Osteocyte (in vitro differentiated cells): Measurements from ENCODE around the gene KRT6C. TPM values are rescaled to one million over a fixed set of nuclear protein-coding genes. Genes with fewer than 3 reads are reported as not detected.
"Not testable (repeated sequence)": the region's sequence is repeated elsewhere in the genome, so short reads cannot be mapped to it uniquely, and the experiment has no call there.

Source experiments
- DNase-seq: peaks from one replicate; pipeline ENCODE4 v3.0.0; 2021; ENCODE audit warnings: mixed read lengths; ENCODE audit not compliant: unreplicated experiment; ENCODE audit errors: extremely low spot score
- H3K27ac Mint-ChIP-seq: one replicate; pipeline ENCODE4 v1.8.0; 2021; ENCODE audit warnings: mild to moderate bottlenecking, mixed read lengths; ENCODE audit not compliant: unreplicated experiment
- H3K27me3 Mint-ChIP-seq: one replicate; pipeline ENCODE4 v1.8.0; 2021; ENCODE audit warnings: mixed read lengths; ENCODE audit not compliant: unreplicated experiment
- H3K36me3 Mint-ChIP-seq: one replicate; pipeline ENCODE4 v1.8.0; 2021; ENCODE audit warnings: mixed read lengths; ENCODE audit not compliant: unreplicated experiment
- H3K4me1 Mint-ChIP-seq: one replicate; pipeline ENCODE4 v1.8.0; 2021; ENCODE audit warnings: mixed read lengths; ENCODE audit not compliant: unreplicated experiment
- H3K4me3 Mint-ChIP-seq: one replicate; pipeline ENCODE4 v1.8.0; 2021; ENCODE audit warnings: mild to moderate bottlenecking, moderate library complexity, mixed read lengths; ENCODE audit not compliant: unreplicated experiment
- H3K9me3 Mint-ChIP-seq: one replicate; pipeline ENCODE4 v1.8.0; 2021; ENCODE audit warnings: mixed read lengths; ENCODE audit not compliant: unreplicated experiment
- total RNA-seq: library from RNA; stranded (reverse); gene quantifications from 2 replicates; pipeline ENCODE4 v1.2.1, GENCODE V29; 2021
- TF ChIP-seq, protein P1 (sequence below): fragments of 200-600 bp; sonication (generic); IDR thresholded peaks from 2 replicates; pipeline ENCODE4 v1.5.0; 2021; ENCODE audit warnings: antibody characterized with exemption, mild to moderate bottlenecking, moderate library complexity

Gene KRT6C
- total RNA-seq, 1 donor from 2014 or later: not detected

DNA sequence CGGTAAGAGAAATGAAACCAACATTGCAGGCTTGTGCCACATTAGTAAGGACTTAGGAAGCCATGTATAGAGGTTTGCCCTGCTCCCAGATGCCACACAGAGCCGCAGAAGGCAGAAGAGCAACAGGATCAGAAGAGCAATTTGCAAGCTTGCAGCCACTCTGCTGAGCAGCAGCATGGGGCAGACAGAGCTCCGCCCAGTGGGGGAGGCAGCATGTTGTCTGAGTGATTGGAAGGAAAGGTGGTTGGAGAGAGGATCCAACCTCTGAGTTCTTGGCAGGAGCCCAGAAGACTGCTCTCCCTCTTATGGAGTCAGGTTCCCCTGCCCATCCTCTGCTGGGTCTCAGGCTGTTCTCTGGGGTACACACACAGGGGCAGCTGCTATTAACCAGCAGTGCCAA is 21.8 kb upstream of the KRT6C start:
- no peak for DNase-seq
- Mint-ChIP-seq H3K9me3 (no peaks in the 10 kb centered on the region), H3K4me1 (peaks cover 5% of the 10 kb centered on the region), H3K27ac (no peak overlapping the region), H3K36me3 (no peaks in the 10 kb centered on the region), H3K27me3 (peaks cover 62% of the 10 kb centered on the region), H3K4me3 (no peak overlapping the region)
- TF ChIP-seq, protein P1, sequence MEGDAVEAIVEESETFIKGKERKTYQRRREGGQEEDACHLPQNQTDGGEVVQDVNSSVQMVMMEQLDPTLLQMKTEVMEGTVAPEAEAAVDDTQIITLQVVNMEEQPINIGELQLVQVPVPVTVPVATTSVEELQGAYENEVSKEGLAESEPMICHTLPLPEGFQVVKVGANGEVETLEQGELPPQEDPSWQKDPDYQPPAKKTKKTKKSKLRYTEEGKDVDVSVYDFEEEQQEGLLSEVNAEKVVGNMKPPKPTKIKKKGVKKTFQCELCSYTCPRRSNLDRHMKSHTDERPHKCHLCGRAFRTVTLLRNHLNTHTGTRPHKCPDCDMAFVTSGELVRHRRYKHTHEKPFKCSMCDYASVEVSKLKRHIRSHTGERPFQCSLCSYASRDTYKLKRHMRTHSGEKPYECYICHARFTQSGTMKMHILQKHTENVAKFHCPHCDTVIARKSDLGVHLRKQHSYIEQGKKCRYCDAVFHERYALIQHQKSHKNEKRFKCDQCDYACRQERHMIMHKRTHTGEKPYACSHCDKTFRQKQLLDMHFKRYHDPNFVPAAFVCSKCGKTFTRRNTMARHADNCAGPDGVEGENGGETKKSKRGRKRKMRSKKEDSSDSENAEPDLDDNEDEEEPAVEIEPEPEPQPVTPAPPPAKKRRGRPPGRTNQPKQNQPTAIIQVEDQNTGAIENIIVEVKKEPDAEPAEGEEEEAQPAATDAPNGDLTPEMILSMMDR: no peak

DNA sequence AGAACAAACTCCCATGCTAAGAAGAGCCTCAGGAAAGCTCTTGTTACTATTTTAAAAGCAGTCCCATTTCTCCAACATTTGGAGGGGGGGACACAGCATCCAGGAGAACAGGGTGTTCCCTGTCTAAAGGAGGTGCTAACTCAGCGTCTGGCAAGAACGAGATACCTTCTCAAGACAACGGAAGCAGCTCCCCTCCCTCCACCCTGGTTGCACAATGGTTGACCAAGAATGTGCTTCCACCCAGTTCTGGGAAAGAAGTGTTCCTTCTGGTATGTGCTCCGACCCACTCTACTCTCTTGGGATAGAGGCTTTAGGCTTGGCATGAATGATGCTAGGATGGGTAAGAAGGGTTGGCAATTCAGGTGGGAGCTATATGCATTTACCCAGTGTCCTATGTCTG is 20.9 kb upstream of the KRT6C start:
- H3K27ac Mint-ChIP-seq: no peak overlapping the region
- no peaks in the 10 kb centered on the region for H3K36me3 Mint-ChIP-seq
- TF ChIP-seq, protein P1: no peak
- DNase-seq: no peak
- H3K4me3 Mint-ChIP-seq: no peak overlapping the region
- H3K27me3 Mint-ChIP-seq: peaks cover 70% of the 10 kb centered on the region
- H3K4me1 Mint-ChIP-seq: peaks cover 5% of the 10 kb centered on the region
- no peaks in the 10 kb centered on the region for H3K9me3 Mint-ChIP-seq

DNA sequence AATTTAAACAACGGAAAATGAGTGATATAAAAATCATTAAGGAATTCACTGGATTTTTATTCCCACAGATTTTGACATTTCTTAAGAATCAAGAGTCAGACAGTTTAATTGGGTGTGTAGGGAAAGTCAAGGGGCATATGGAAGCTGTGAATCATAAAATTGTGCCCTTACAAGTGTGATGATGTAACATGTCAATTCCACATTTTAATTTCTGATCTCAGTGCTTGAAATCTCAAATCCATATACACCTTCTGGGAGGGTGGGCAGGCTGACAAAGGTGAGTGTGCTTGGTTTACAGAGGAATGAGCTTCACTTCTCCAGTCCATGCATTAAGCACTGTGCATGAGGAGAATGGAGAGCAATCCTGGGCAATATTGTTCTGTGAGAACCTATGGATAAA is 20.5 kb upstream of the KRT6C start:
- no peak overlapping the region for H3K4me3 Mint-ChIP-seq
- H3K4me1 Mint-ChIP-seq: peaks cover 5% of the 10 kb centered on the region
- H3K36me3 Mint-ChIP-seq: no peaks in the 10 kb centered on the region
- peaks cover 74% of the 10 kb centered on the region for H3K27me3 Mint-ChIP-seq
- no peaks in the 10 kb centered on the region for H3K9me3 Mint-ChIP-seq
- no peak overlapping the region for H3K27ac Mint-ChIP-seq
- DNase-seq: no peak
- TF ChIP-seq, protein P1: no peak

DNA sequence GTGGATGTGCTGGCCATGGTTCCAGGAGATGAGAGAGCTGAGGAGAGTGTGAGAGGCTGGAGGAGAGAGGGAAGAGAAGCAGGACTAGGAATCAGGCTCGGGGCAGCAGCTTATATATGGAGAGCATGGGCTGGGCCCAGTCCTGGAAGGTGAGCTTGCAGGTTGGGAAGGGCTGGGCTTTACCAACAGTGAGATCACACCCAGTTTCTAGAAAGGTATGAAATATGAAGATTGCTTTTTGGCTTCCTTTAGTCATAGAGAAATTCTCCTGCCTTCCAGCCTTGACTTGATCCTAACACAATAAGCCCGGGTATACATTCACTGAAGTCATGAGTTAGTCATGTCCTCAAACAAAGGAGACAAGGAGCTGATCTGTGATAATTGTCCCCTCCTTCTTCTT is 19.6 kb upstream of the KRT6C start, which contains the start of gene KRT6A:
TSS of gene KRT6A (minus strand) at position 86 of the 400 bp plus-strand sequence. CDS start at position 17, 69 bp downstream.
- TF ChIP-seq, protein P1: no peak
- no peak for DNase-seq
- peaks cover 5% of the 10 kb centered on the region for H3K4me1 Mint-ChIP-seq
- H3K9me3 Mint-ChIP-seq: no peaks in the 10 kb centered on the region
- no peak within 1 kb of the TSS for H3K4me3 Mint-ChIP-seq
- peaks cover 78% of the 10 kb centered on the region for H3K27me3 Mint-ChIP-seq
- no peaks in the 10 kb centered on the region for H3K36me3 Mint-ChIP-seq
- no peak within 1 kb of the TSS for H3K27ac Mint-ChIP-seq

DNA sequence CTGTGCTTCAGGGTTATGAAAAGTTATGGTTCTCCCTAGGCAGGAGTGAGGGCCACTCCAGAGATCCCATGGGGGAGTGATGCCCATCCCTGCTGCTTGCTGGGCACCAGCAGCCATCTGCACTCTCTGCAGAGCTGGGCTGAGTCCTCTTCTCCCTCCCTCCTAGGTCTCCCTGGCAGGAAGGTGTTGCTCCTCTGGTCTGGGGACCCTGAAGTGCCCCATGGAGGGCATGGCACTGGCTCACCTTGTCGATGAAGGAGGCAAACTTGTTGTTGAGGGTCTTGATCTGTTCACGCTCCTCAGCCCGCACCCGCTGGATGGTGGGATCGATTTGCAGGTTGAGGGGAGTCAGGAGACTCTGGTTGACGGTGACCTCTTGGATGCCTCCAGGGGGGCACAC is 18.8 kb upstream of the KRT6C start:
- not testable (repeated sequence) for H3K27ac Mint-ChIP-seq, H3K4me3 Mint-ChIP-seq, DNase-seq, H3K9me3 Mint-ChIP-seq, H3K36me3 Mint-ChIP-seq, H3K4me1 Mint-ChIP-seq
- H3K27me3 Mint-ChIP-seq: peaks cover 72% of the 10 kb centered on the region

DNA sequence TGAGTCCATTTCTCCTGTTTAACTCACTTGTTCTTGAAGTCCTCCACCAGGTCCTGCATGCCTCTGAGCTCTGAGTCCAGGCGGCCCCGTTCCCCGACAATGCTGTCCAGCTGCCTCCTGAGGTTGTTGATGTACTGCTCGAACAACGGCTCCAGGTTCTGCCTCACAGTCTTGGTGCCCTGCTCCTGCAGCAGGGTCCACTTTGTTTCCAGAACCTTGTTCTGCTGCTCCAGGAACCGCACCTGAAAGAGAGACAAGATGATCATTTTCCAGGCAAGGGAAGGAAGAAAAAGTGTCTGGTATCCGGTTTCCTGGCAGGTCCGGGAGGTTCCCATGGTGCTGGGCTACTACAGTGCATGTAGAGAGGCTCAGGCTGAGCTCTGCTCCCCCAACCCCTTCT is 17.9 kb upstream of the KRT6C start:
- H3K9me3 Mint-ChIP-seq, H3K36me3 Mint-ChIP-seq, DNase-seq, H3K27ac Mint-ChIP-seq, H3K4me3 Mint-ChIP-seq, H3K4me1 Mint-ChIP-seq: not testable (repeated sequence)
- peaks cover 74% of the 10 kb centered on the region for H3K27me3 Mint-ChIP-seq
